ENCODE data around the gene ATP8A2. TPM values are rescaled to one million over a fixed set of nuclear protein-coding genes. Genes with fewer than 3 reads are reported as not detected.

ATP8A2 gene
- total RNA-seq, 1 experiment from 2014 or later: not detected

DNA sequence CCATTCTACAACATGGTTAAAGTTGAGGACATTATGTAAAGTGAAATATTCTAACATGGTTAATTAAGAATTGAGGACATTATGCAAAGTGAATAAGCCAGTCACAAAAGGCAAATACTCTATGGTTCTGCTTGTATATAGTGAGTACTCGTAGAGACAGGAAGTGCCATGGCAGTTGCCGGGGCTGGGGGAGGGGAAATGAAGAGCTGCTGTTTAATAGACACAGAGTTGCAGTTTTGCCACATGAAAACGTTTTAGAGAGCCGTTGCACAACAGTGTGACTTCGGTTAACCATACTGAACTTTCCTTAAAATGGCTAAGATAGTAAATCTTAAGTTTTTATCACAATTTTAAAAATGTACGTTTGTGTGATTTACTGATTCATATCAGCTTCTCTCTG, 503.1 kb downstream of the ATP8A2 start:
- H3K27ac ChIP-seq (ENCODE audit: low read length): no peak overlapping the region
- TF ChIP-seq REST (IDR thresholded peaks at IDR 0.05; ENCODE audit: insufficient read depth in 1 of 2, low read depth in 2 of 2, low read length in 1 of 2) (no peak), CTCF (IDR thresholded peaks at IDR 0.05) (no peak), SIN3A (IDR thresholded peaks at IDR 0.05; ENCODE audit: borderline replicate concordance, insufficient read depth, low read depth, low read length) (no peak), POLR2AphosphoS5 (IDR thresholded peaks at IDR 0.05; ENCODE audit: low read depth, low read length) (no peak), TCF7L2 (IDR thresholded peaks at IDR 0.05; ENCODE audit: low read depth, low read length) (no peak)
- POLR2A ChIA-PET: no interaction called here
- H3K4me3 ChIP-seq (ENCODE audit: low read depth in 2 of 2, low read length in 2 of 2): no peak overlapping the region
- intact Hi-C loops (cut with micrococcal nuclease; ENCODE audit: unreplicated experiment) (no loop called here), in situ Hi-C loops (cut with HindIII; ENCODE audit: low pct_unique_long_range_greater_than_20kb, low sequenced_read_pairs) (no loop called here)
- CTCF ChIA-PET: no interaction called here
- no peaks in the 10 kb centered on the region for H3K36me3 ChIP-seq (ENCODE audit: control insufficient read depth, insufficient read depth, low read length)
- no TSS peak for BruUV-seq (replicated peaks)
- no peaks in the 10 kb centered on the region for H3K4me1 ChIP-seq (ENCODE audit: control insufficient read depth, insufficient read depth, low read length)
- H3K27me3 ChIP-seq (ENCODE audit: control insufficient read depth, insufficient read depth, low read length): no peaks in the 10 kb centered on the region
- ATAC-seq (no peak), DNase-seq (ENCODE audit: low read depth, low spot score) (no peak)
- no peaks in the 10 kb centered on the region for H3K9me3 ChIP-seq (ENCODE audit: control insufficient read depth, insufficient read depth, low read depth, low read length)

DNA sequence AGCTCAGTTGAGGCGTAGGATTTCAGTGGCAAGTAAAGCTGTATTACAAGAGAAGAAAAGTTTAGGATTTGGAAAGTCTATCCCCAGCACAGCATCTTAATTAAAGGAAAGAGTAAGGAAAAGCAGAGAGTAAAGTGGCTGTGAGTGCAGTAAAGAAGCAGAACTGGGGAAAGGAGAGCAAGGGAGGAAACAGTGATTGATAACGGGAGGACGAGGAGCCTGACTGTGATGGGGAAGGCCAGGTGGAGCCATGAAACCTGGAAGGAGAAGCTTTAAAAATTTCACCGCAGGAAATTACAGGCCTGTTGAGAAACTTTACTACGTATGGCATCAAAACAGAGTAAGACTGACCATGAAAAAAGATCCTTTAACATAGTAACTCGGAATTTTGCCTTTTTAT, 504.5 kb downstream of the ATP8A2 start:
- H3K27ac ChIP-seq (ENCODE audit: low read length): no peak overlapping the region
- in situ Hi-C loops (cut with HindIII; ENCODE audit: low pct_unique_long_range_greater_than_20kb, low sequenced_read_pairs) (no loop called here), intact Hi-C loops (cut with micrococcal nuclease; ENCODE audit: unreplicated experiment) (no loop called here)
- no peaks in the 10 kb centered on the region for H3K27me3 ChIP-seq (ENCODE audit: control insufficient read depth, insufficient read depth, low read length)
- ATAC-seq: no peak
- no peak for DNase-seq (ENCODE audit: low read depth, low spot score)
- CTCF ChIA-PET: no interaction called here
- TF ChIP-seq POLR2AphosphoS5 (IDR thresholded peaks at IDR 0.05; ENCODE audit: low read depth, low read length) (no peak), REST (IDR thresholded peaks at IDR 0.05; ENCODE audit: insufficient read depth in 1 of 2, low read depth in 2 of 2, low read length in 1 of 2) (no peak), CTCF (IDR thresholded peaks at IDR 0.05) (no peak), TCF7L2 (IDR thresholded peaks at IDR 0.05; ENCODE audit: low read depth, low read length) (no peak), SIN3A (IDR thresholded peaks at IDR 0.05; ENCODE audit: borderline replicate concordance, insufficient read depth, low read depth, low read length) (no peak)
- no peak overlapping the region for H3K4me3 ChIP-seq (ENCODE audit: low read depth in 2 of 2, low read length in 2 of 2)
- no peaks in the 10 kb centered on the region for H3K9me3 ChIP-seq (ENCODE audit: control insufficient read depth, insufficient read depth, low read depth, low read length)
- POLR2A ChIA-PET: interaction anchor here (0.5 to 0.6 kb wide), 2 partner anchors 38 to 127 kb away, joined by 4 read pairs; no protein-coding TSS in a partner anchor
- H3K36me3 ChIP-seq (ENCODE audit: control insufficient read depth, insufficient read depth, low read length): no peaks in the 10 kb centered on the region
- no TSS peak for BruUV-seq (replicated peaks)
- H3K4me1 ChIP-seq (ENCODE audit: control insufficient read depth, insufficient read depth, low read length): no peaks in the 10 kb centered on the region

Data from Panc1 (cell line).